Measurements from ENCODE around the gene TAF5. TPM values are rescaled to one million over a fixed set of nuclear protein-coding genes. Genes with fewer than 3 reads are reported as not detected.

Gene TAF5
- total RNA-seq (4.7 and 7.1 TPM in 2 replicates), polyA plus RNA-seq (4.6 TPM in 2 replicates)

- H3K27ac ChIP-seq, result peak within 1 kb of the TSS; percentile 70
- peak within 1 kb of the TSS; percentile 80 for H3K4me3 ChIP-seq
- peaks cover 6% of the 10 kb centered on the region for H3K4me1 ChIP-seq (ENCODE audit: low read depth)
- H3K36me3 ChIP-seq, result no peaks in the 10 kb centered on the region
- no peak for TF ChIP-seq CTCF (IDR thresholded peaks at IDR 0.05; ENCODE audit: low read depth, low read length)
- DNase-seq (ENCODE audit: low read depth in 1 of 2, low spot score in 1 of 2), result peak; percentile 94 to 97
- no peaks in the 10 kb centered on the region for H3K9me3 ChIP-seq (ENCODE audit: low read depth)
- no peaks in the 10 kb centered on the region for H3K27me3 ChIP-seq
These were observed at the start of gene TAF5 for GRCh38 chr10:103367782-103368518. TSS of gene TAF5 (plus strand) at chr10:103367976. CDS start at chr10:103367990, 14 bp downstream.

GRCh38 chr10:103327906-103328305 is 39.9 kb upstream of the TAF5 start:
- Histone ChIP-seq H3K4me1 (ENCODE audit: low read depth) (no peaks in the 10 kb centered on the region), H3K9me3 (ENCODE audit: low read depth) (no peaks in the 10 kb centered on the region), H3K4me3 (no peak overlapping the region), H3K36me3 (peaks cover 43% of the 10 kb centered on the region), H3K27ac (no peak overlapping the region), H3K27me3 (no peaks in the 10 kb centered on the region)
- DNase-seq (ENCODE audit: low read depth in 1 of 2, low spot score in 1 of 2), result no peak
- TF ChIP-seq CTCF (IDR thresholded peaks at IDR 0.05; ENCODE audit: low read depth, low read length), result no peak

- no peaks in the 10 kb centered on the region for H3K4me1 ChIP-seq (ENCODE audit: low read depth)
- no peaks in the 10 kb centered on the region for H3K9me3 ChIP-seq (ENCODE audit: low read depth)
- peak; percentile 19 to 28 for DNase-seq (ENCODE audit: low read depth in 1 of 2, low spot score in 1 of 2)
- H3K27ac ChIP-seq, result no peak overlapping the region
- no peak overlapping the region for H3K4me3 ChIP-seq
- H3K36me3 ChIP-seq, result peaks cover 26% of the 10 kb centered on the region
- TF ChIP-seq CTCF (IDR thresholded peaks at IDR 0.05; ENCODE audit: low read depth, low read length), result peak; percentile 64
- no peaks in the 10 kb centered on the region for H3K27me3 ChIP-seq
These were observed 33.7 kb upstream of the TAF5 start for GRCh38 chr10:103333934-103334520.

GRCh38 chr10:103334567-103334966 is 33.2 kb upstream of the TAF5 start:
- Histone ChIP-seq H3K4me1 (ENCODE audit: low read depth) (no peaks in the 10 kb centered on the region), H3K36me3 (peaks cover 27% of the 10 kb centered on the region), H3K9me3 (ENCODE audit: low read depth) (no peaks in the 10 kb centered on the region), H3K4me3 (no peak overlapping the region), H3K27me3 (no peaks in the 10 kb centered on the region), H3K27ac (no peak overlapping the region)
- TF ChIP-seq CTCF (IDR thresholded peaks at IDR 0.05; ENCODE audit: low read depth, low read length), result no peak
- DNase-seq (ENCODE audit: low read depth in 1 of 2, low spot score in 1 of 2), result no peak

- DNase-seq (ENCODE audit: low read depth in 1 of 2, low spot score in 1 of 2), result no peak
- no peaks in the 10 kb centered on the region for H3K27me3 ChIP-seq
- no peaks in the 10 kb centered on the region for H3K9me3 ChIP-seq (ENCODE audit: low read depth)
- TF ChIP-seq CTCF (IDR thresholded peaks at IDR 0.05; ENCODE audit: low read depth, low read length), result no peak
- peaks cover 17% of the 10 kb centered on the region for H3K36me3 ChIP-seq
- no peak overlapping the region for H3K4me3 ChIP-seq
- no peaks in the 10 kb centered on the region for H3K4me1 ChIP-seq (ENCODE audit: low read depth)
- H3K27ac ChIP-seq, result no peak overlapping the region
These were observed 31.4 kb upstream of the TAF5 start for GRCh38 chr10:103336370-103336769.
